ENCODE measurements around the gene CRB3.

GRCh38 chr19:6452223-6452614 lies 11.9 kb upstream of the CRB3 start:
- no peak for TF ChIP-seq CTCF (IDR thresholded peaks at IDR 0.05)
- no peak for TF ChIP-seq POLR2AphosphoS5 (IDR thresholded peaks at IDR 0.05; ENCODE audit: insufficient read depth in 1 of 2, low read depth in 1 of 2)

Measured in vagina (tissue), 2 donors.